Stomach (tissue), 4 donors: ENCODE measurements around the gene DPYSL4.

Experiments used
- EP300 ChIP-seq: sonication (generic); formaldehyde crosslinking; IDR thresholded peaks from one replicate; pipeline ENCODE4 v1.6.1; 2017; ENCODE audit warnings: antibody characterized with exemption
- POLR2A ChIP-seq, 4 donors: fragments of 450-650 bp; IDR thresholded peaks; one replicate each; pipeline ENCODE4 v1.6.1; 2016; ENCODE audit warnings: antibody characterized with exemption in 4 of 4, control low read depth in 2 of 4, mild to moderate bottlenecking in 1 of 4, moderate library complexity in 1 of 4
- POLR2AphosphoS5 ChIP-seq, 3 donors: sonication (generic); formaldehyde crosslinking; IDR thresholded peaks; one replicate each; pipeline ENCODE4 v1.6.1; 2016; ENCODE audit warnings: antibody characterized with exemption in 3 of 3
- TF ChIP-seq, protein P1 (sequence below), 7 experiments: fragments of 450-650 bp in 4 of 7; fragments of 200-600 bp in 3 of 7; sonication (generic) in 3 of 7; IDR thresholded peaks; one replicate each; pipeline ENCODE4 v1.5.1; 2016 to 2019; ENCODE audit warnings: antibody characterized with exemption in 7 of 7, control low read depth in 2 of 7, mild to moderate bottlenecking in 1 of 7

DNA sequence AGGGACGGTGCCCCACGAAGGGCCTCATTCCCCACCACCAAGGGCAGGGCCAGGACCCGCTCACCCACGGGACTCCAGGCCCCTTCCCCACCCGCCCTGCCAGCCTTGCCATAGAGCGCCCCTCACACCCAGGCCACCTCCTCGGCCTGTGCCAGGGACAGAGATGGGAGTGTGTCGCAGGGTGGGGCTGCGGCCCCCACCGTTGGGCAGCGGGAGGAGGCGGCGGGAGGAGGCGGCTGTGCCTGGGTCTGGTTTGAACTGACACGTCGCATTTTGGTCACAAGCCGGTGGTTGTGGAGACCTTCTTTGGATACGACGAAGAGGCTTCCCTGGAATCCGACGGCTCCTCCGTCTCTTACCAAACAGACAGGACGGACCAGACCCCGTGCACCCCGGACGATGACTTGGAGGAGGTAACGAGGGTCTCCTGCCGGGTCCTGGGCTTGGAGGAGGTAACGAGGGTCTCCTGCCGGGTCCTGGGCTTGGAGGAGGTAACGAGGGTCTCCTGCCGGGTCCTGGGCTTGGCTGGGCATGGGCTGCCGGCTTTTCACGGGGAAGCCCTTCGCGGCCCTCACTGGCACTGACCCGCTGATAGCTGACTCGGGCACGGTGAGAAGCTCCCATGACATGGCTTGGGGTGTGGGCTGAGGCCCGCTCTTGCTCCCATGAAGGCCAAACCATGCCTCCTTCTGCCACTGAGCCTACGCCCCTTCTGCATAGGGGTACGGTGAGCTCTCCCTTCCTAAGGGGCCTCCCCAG is 46.4 kb upstream of the DPYSL4 start:
- TF ChIP-seq, protein P1, sequence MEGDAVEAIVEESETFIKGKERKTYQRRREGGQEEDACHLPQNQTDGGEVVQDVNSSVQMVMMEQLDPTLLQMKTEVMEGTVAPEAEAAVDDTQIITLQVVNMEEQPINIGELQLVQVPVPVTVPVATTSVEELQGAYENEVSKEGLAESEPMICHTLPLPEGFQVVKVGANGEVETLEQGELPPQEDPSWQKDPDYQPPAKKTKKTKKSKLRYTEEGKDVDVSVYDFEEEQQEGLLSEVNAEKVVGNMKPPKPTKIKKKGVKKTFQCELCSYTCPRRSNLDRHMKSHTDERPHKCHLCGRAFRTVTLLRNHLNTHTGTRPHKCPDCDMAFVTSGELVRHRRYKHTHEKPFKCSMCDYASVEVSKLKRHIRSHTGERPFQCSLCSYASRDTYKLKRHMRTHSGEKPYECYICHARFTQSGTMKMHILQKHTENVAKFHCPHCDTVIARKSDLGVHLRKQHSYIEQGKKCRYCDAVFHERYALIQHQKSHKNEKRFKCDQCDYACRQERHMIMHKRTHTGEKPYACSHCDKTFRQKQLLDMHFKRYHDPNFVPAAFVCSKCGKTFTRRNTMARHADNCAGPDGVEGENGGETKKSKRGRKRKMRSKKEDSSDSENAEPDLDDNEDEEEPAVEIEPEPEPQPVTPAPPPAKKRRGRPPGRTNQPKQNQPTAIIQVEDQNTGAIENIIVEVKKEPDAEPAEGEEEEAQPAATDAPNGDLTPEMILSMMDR (IDR thresholded peaks at IDR 0.05), result no peak
- TF ChIP-seq EP300, result no peak
- TF ChIP-seq POLR2AphosphoS5 (IDR thresholded peaks at IDR 0.05), result no peak
- TF ChIP-seq POLR2A (IDR thresholded peaks at IDR 0.05), result no peak
